ENCODE results near the gene CERCAM.
"Not testable (repeated sequence)": the region's sequence is repeated elsewhere in the genome, so short reads cannot be mapped to it uniquely, and the experiment has no call there.

The CERCAM gene

GRCh38 chr9:128420060-128420650 lies 502 bp upstream of the CERCAM start:
- H3K27me3 ChIP-seq (replicated peaks; ENCODE audit: insufficient read depth, low read length), result peaks cover 10% of the 10 kb centered on the region; the same call in 1 of the 2 replicates
- H3F3A ChIP-seq (ENCODE audit: insufficient read depth, low read length), result no peaks in the 10 kb centered on the region
- peak overlapping the region; percentile 85 for H2AFZ ChIP-seq (ENCODE audit: low read length)
- H3K4me3 ChIP-seq (ENCODE audit: low read length), result peak overlapping the region; percentile 70
- H3K9me2 ChIP-seq (replicated peaks; ENCODE audit: insufficient read depth, low read length), result no peaks in the 10 kb centered on the region
- H3K36me3 ChIP-seq (replicated peaks; ENCODE audit: insufficient read depth, low read length), result no peaks in the 10 kb centered on the region
- no peaks in the 10 kb centered on the region for H4K20me1 ChIP-seq (ENCODE audit: insufficient read depth, low read length)
- H3K79me2 ChIP-seq (ENCODE audit: low read length), result no peaks in the 10 kb centered on the region
- no peak overlapping the region for H3K27ac ChIP-seq (ENCODE audit: low read length)
- TF ChIP-seq EZH2 (optimal IDR thresholded peaks at IDR 0.05; ENCODE audit: low read depth, low read length) (no peak), CTCF (IDR thresholded peaks at IDR 0.05; ENCODE audit: low read length) (peak; percentile 82)
- no peaks in the 10 kb centered on the region for H3K4me1 ChIP-seq (ENCODE audit: low read length)
- H3K9me3 ChIP-seq (replicated peaks; ENCODE audit: insufficient read depth, low read length), result no peaks in the 10 kb centered on the region
- DNase-seq, result peak; percentile 69
- H3K4me2 ChIP-seq (ENCODE audit: low read depth, low read length), result peak overlapping the region; percentile 97
- H3K9ac ChIP-seq (ENCODE audit: low read length), result peak overlapping the region; percentile 52; the same call in 1 of the 2 replicates

- no peaks in the 10 kb centered on the region for H4K20me1 ChIP-seq (ENCODE audit: insufficient read depth, low read length)
- H3K36me3 ChIP-seq (replicated peaks; ENCODE audit: insufficient read depth, low read length), result no peaks in the 10 kb centered on the region
- H3K9ac ChIP-seq (ENCODE audit: low read length), result no peak overlapping the region; the same call in 1 of the 2 replicates
- no peaks in the 10 kb centered on the region for H3F3A ChIP-seq (ENCODE audit: insufficient read depth, low read length)
- H3K4me1 ChIP-seq (ENCODE audit: low read length), result no peaks in the 10 kb centered on the region
- H3K27ac ChIP-seq (ENCODE audit: low read length), result no peak overlapping the region
- peak overlapping the region; percentile 70; the same call in 1 of the 2 replicates for H3K4me3 ChIP-seq (ENCODE audit: low read length)
- no peak for TF ChIP-seq EZH2phosphoT487 (IDR thresholded peaks at IDR 0.05; ENCODE audit: low read length)
- no peak for TF ChIP-seq CTCF (IDR thresholded peaks at IDR 0.05; ENCODE audit: low read length)
- TF ChIP-seq EZH2 (optimal IDR thresholded peaks at IDR 0.05; ENCODE audit: low read depth, low read length), result no peak
- peak overlapping the region; percentile 97 for H3K4me2 ChIP-seq (ENCODE audit: low read depth, low read length)
- H3K9me3 ChIP-seq (replicated peaks; ENCODE audit: insufficient read depth, low read length), result no peaks in the 10 kb centered on the region
- peaks cover 10% of the 10 kb centered on the region; the same call in 1 of the 2 replicates for H3K27me3 ChIP-seq (replicated peaks; ENCODE audit: insufficient read depth, low read length)
- H2AFZ ChIP-seq (ENCODE audit: low read length), result peak overlapping the region; percentile 87
- no peaks in the 10 kb centered on the region for H3K9me2 ChIP-seq (replicated peaks; ENCODE audit: insufficient read depth, low read length)
- no peak for DNase-seq
- no peaks in the 10 kb centered on the region for H3K79me2 ChIP-seq (ENCODE audit: low read length)
Observed at GRCh38 chr9:128421482-128421996, 882 bp downstream of the CERCAM start.

GRCh38 chr9:128422022-128422782 lies 1.5 kb downstream of the CERCAM start:
- H3K4me3 ChIP-seq (ENCODE audit: low read length); H3K9ac ChIP-seq (ENCODE audit: low read length); H3K4me2 ChIP-seq (ENCODE audit: low read depth, low read length): not testable (repeated sequence)

GRCh38 chr9:128422783-128423150 lies 2.1 kb downstream of the CERCAM start:
- TF ChIP-seq EZH2 (optimal IDR thresholded peaks at IDR 0.05; ENCODE audit: low read depth, low read length) (no peak), CTCF (IDR thresholded peaks at IDR 0.05; ENCODE audit: low read length) (no peak), EZH2phosphoT487 (IDR thresholded peaks at IDR 0.05; ENCODE audit: low read length) (no peak)
- H3K9ac ChIP-seq (ENCODE audit: low read length), result no peak overlapping the region
- no peaks in the 10 kb centered on the region for H3K9me3 ChIP-seq (replicated peaks; ENCODE audit: insufficient read depth, low read length)
- H3F3A ChIP-seq (ENCODE audit: insufficient read depth, low read length), result no peaks in the 10 kb centered on the region
- no peaks in the 10 kb centered on the region for H3K79me2 ChIP-seq (ENCODE audit: low read length)
- H2AFZ ChIP-seq (ENCODE audit: low read length), result no peak overlapping the region
- no peak overlapping the region for H3K27ac ChIP-seq (ENCODE audit: low read length)
- DNase-seq, result no peak
- H3K4me3 ChIP-seq (ENCODE audit: low read length), result no peak overlapping the region
- no peak overlapping the region for H3K4me2 ChIP-seq (ENCODE audit: low read depth, low read length)
- no peaks in the 10 kb centered on the region for H3K4me1 ChIP-seq (ENCODE audit: low read length)
- H3K9me2 ChIP-seq (replicated peaks; ENCODE audit: insufficient read depth, low read length), result no peaks in the 10 kb centered on the region
- no peaks in the 10 kb centered on the region for H3K36me3 ChIP-seq (replicated peaks; ENCODE audit: insufficient read depth, low read length)
- peaks cover 10% of the 10 kb centered on the region; the same call in 1 of the 2 replicates for H3K27me3 ChIP-seq (replicated peaks; ENCODE audit: insufficient read depth, low read length)
- no peaks in the 10 kb centered on the region for H4K20me1 ChIP-seq (ENCODE audit: insufficient read depth, low read length)

More at GRCh38 chr9:128422022-128422782, 1.5 kb downstream of the CERCAM start:
- not testable (repeated sequence) for H3K36me3 ChIP-seq (replicated peaks; ENCODE audit: insufficient read depth, low read length); H3F3A ChIP-seq (ENCODE audit: insufficient read depth, low read length); H4K20me1 ChIP-seq (ENCODE audit: insufficient read depth, low read length); DNase-seq; H3K27me3 ChIP-seq (replicated peaks; ENCODE audit: insufficient read depth, low read length); H3K79me2 ChIP-seq (ENCODE audit: low read length); H3K9me2 ChIP-seq (replicated peaks; ENCODE audit: insufficient read depth, low read length); H3K9me3 ChIP-seq (replicated peaks; ENCODE audit: insufficient read depth, low read length); H3K4me1 ChIP-seq (ENCODE audit: low read length); H3K27ac ChIP-seq (ENCODE audit: low read length); H2AFZ ChIP-seq (ENCODE audit: low read length)

- H3K9ac ChIP-seq (ENCODE audit: low read length); H3K36me3 ChIP-seq (replicated peaks; ENCODE audit: insufficient read depth, low read length); H3K4me3 ChIP-seq (ENCODE audit: low read length): not testable (repeated sequence)
Observed at GRCh38 chr9:128423356-128423755, 2.7 kb downstream of the CERCAM start.

More at GRCh38 chr9:128423356-128423755, 2.7 kb downstream of the CERCAM start:
- not testable (repeated sequence) for H3K27ac ChIP-seq (ENCODE audit: low read length); H2AFZ ChIP-seq (ENCODE audit: low read length); H3K4me2 ChIP-seq (ENCODE audit: low read depth, low read length); H3K9me3 ChIP-seq (replicated peaks; ENCODE audit: insufficient read depth, low read length); DNase-seq; H3K79me2 ChIP-seq (ENCODE audit: low read length); H4K20me1 ChIP-seq (ENCODE audit: insufficient read depth, low read length); H3K27me3 ChIP-seq (replicated peaks; ENCODE audit: insufficient read depth, low read length); H3F3A ChIP-seq (ENCODE audit: insufficient read depth, low read length); H3K9me2 ChIP-seq (replicated peaks; ENCODE audit: insufficient read depth, low read length); H3K4me1 ChIP-seq (ENCODE audit: low read length)

Measured in MM.1S (cell line).